GM18508 (cell line): ENCODE measurements around the gene APBB1.

Experiments
- ATAC-seq: cut with Tn5 transposase; IDR thresholded peaks from one replicate; pipeline ENCODE4 v1.9.1; 2021; ENCODE audit warnings: moderate number of reproducible peaks; ENCODE audit not compliant: insufficient read depth, unreplicated experiment

Gene APBB1

DNA sequence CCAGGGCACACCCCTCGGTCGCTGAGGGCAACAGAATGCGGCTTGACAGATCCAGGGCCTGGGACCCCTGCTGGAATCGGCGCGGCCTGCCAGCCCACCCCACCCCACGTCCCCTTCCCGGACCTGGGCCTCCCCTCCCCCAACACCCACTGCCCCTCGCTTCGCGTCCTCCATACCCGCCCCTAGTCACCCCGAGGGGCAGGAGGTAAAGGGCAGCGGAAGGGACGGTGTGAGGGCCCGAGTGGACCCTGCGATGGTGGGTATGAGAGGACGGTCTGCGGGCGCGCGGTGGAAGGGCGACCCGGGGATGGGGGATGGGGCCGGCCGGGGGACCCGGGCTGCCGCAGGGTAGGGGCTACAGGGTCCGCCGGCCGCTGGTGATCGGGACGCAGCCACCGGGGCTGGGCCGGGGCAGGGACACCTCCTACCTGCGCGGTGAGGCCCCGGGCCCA lies 311 bp downstream of the APBB1 start:
- ATAC-seq = no peak

- ATAC-seq = no peak
These were observed 862 bp downstream of the APBB1 start for GRCh38 chr11:6417907-6418556.

DNA sequence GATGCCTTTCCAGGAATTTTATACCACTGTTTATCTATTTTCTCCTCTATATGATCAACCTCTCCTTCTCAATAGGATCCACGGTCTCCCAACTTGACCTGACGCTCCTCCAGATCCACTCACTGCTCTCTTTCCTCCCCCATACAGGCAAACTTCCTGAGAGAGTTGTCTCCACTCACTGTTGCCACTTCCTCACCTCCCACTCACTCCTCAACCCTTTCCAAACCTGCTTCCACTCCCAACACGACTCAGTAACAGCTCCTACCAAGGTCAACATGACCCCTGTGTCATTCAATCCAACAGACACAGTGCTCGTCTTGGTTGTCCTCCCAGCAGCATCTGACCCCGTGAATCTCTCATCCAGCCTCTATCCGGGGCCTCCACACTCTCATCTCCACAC lies 3.1 kb downstream of the APBB1 start:
- ATAC-seq = no peak

GRCh38 chr11:6414874-6415328 lies 4.0 kb downstream of the APBB1 start:
- no peak for ATAC-seq

DNA sequence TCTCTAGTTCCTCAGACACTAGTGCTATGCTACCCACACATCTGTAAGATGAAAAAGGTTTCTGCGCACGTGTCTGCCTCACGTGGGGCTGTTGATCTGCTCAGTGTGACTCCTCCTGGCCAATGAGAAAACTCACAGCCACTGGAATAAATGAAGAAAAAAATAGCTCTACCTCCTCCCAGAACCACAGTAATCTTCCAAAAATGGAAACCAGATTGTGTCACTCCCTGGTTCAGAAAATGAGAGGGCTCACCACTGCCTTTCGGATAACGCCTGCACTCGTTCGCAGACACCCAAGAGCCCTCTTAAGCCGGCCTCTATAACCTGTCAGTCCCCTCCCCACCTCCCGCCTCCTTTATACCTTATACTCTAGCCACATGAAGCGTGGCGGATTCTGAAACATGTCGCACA lies 5.1 kb downstream of the APBB1 start:
- ATAC-seq = no peak

DNA sequence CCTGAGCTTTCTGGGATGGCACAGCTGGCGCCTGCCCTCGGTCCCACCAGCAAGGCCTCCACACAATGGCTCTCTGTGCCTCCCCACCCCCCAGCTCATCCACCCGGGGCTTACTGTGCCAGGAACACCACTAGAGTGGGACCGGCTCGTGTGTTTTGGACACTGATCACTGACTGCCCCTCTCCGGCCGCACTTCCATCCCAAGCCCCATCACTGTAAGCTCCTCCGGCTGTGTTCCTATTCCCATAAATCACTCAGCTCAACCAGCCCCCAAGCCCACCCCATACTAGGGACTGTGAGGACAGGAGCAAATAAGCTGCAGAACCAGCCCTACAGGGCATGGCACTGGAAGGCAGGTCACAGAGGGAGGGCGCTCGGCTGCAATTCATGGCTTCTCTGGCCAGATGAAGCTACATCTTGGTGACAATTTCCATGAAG lies 7.3 kb downstream of the APBB1 start:
- no peak for ATAC-seq

DNA sequence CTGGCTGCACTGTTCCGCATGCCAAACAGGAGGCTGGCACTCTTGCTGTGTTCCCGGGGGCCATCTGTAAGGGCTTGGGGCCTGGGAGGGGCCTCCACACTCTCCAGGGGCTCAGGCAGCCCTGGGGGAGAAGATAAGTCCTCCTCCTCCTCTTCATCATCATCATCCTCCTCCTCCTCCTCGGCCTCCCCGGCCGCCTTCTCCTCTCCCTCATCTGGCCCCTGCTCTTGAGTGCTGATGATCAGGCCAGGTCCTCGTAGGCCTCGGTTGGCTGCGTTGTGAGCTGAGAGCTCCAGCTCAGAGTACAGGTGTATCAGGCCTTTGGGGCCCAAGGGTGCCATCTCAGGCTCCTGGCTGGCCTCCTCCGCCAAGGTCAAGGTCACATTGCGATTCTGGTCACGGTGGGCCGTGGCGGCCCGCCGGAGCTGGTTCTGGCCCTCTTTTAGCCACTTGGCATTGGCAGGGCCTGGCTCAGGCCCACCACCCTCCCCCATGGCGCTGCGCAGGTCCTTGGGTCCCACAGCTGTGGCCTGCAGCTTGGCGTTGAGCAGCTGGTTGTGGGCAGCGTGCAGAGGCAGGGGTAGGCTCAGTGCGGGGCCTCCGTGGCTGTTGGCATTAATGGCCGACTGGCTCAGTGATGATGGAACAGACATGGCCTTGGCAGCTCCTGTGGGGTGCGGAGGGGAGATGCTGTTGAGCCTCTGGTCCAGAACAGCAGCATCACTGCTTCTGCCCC lies 8.0 kb downstream of the APBB1 start:
- no peak for ATAC-seq

DNA sequence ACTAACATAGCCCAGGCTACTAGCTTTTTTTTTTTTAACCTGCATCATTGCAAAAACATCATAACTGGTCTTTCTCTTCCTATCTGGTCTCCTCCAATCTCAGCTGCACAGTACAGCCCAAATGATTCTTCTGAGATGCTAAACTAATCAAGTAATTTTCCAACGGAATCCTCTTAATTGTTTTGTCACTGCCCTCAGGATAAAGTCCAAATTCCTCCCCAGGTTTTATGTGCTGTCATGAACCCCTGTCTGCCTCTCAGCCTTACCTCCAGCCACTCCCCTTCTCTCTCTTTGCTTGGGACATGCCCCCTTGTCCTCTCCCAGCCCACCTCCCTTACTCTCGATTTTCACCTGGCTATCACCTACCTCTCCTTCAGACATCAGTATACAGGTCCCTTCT lies 12.5 kb downstream of the APBB1 start:
- no peak for ATAC-seq

- ATAC-seq = no peak
These were observed 13.0 kb downstream of the APBB1 start for GRCh38 chr11:6405846-6406245.

DNA sequence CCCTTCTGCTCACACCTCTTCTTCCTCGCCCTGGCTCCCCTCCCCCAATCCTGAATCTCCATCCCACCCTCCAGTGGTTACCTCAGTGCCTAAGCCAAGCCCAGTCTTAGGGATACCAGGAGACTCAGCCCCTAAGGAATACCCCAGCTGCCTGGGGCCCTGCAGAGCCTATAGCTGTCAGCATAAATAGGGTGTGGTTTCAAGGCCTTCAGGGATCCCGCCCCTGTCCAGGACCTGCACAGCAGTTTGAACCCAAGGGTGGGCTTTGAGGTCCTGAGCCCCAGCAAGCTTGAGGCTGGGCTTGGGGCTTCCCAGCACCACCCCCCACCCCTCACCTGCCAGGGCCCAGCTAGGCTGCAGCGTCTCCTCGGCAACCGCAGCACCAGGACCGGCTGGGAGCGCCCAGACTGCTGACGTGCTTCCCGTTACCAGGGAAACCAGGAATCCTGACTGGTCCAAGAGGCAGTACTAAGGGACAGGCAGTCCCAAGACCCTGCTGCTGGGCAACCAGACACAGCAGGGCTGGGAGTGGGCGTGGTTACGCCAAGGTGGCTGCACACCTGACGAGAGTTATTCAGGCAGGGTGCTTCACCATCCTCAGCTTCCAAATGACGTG lies 13.7 kb downstream of the APBB1 start:
- ATAC-seq = no peak

DNA sequence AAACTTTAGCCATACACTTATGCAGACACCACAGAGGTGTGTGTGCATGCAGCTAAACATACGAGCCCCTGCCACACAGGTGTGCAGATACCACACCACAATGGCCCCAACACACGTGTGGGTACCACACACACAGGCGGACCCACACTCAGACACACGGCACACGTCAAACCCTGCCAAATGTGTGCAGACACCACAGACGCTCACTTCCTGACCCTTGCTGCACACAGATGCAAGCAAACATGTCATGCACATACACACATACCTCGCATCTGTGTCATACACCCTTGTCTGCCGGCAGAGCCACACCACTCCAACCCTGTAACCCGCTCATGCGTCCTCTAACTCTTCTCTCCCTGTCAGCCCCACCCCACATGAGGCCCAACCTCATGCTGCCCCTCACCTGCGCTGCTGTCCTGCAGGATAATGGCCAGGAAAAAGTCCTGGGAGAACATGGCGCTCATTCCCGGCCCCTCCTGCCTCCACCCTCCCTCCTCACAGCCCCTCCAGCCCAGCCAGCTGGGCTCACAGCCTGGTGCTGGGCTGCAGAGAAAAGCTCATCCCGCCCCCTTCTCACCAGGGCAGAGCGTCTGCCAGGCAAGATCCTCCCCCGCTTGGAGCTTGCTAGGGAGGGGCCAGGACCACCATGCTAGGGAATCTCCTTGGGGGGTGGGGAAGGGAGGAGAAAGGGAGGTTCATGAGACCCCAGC lies 14.4 kb downstream of the APBB1 start:
- no peak for ATAC-seq

GRCh38 chr11:6403539-6403938 lies 15.4 kb downstream of the APBB1 start:
- no peak for ATAC-seq

GRCh38 chr11:6402561-6402981 lies 16.3 kb downstream of the APBB1 start:
- peak; percentile 88 for ATAC-seq

DNA sequence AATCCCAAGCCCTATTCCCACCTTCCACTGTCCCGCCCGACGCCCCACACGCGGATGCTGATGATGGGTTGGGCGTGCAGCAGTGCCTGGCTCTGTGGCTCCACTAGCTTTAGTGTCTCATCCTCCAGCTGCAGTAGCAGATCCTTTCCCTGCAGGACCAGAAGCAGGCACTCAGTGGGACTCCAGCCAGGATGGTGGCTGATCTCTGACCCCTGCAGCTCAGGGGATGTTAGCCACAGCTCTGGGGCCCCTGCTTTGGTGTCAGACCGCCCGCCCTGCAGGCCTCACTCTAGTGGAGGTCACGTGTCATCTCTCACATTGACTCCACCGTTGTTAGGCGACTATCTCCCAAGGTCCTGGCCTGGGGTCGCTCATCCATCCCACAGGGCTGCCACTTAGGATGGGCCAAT lies 16.8 kb downstream of the APBB1 start:
- peak; percentile 28 for ATAC-seq

GRCh38 chr11:6401464-6401863 lies 17.4 kb downstream of the APBB1 start:
- no peak for ATAC-seq

- ATAC-seq = no peak
These were observed 18.2 kb downstream of the APBB1 start for GRCh38 chr11:6400431-6401345.

GRCh38 chr11:6397636-6398035 lies 21.3 kb downstream of the APBB1 start:
- ATAC-seq = no peak

GRCh38 chr11:6397156-6397555 lies 21.7 kb downstream of the APBB1 start:
- ATAC-seq = no peak

GRCh38 chr11:6395470-6396060 lies 23.3 kb downstream of the APBB1 start:
- no peak for ATAC-seq
